T-helper 1 cell treated with Interleukin-12 subunit alpha and Interleukin-12 subunit beta and Interleukin-4 antibody, amounts not matched to agents 30 ng/mL and 1 ng/mL, for 36 hours (primary cell): ENCODE data around the gene CDC42. TPM values are rescaled to one million over a fixed set of nuclear protein-coding genes. Genes with fewer than 3 reads are reported as not detected.
"Not testable (repeated sequence)": the region's sequence is repeated elsewhere in the genome, so short reads cannot be mapped to it uniquely, and the experiment has no call there.

Source experiments
- intact Hi-C: fragments of 100-400 bp; cut with micrococcal nuclease; formaldehyde crosslinking; loops from one replicate; pipeline ENCODE4 v1.15.1; 2024
- total RNA-seq: library from RNA; stranded (reverse); gene quantifications from 2 replicates; pipeline ENCODE4 v1.2.3, GENCODE V29; 2022

Gene CDC42
- total RNA-seq, 1 donor from 2014 or later: 419 TPM

GRCh38 chr1:22034834-22035233 is 17.7 kb upstream of the CDC42 start:
- intact Hi-C loops: not testable (repeated sequence)

GRCh38 chr1:22037520-22037919 is 15.0 kb upstream of the CDC42 start:
- intact Hi-C loops: no loop called here

GRCh38 chr1:22038036-22038435 is 14.5 kb upstream of the CDC42 start:
- intact Hi-C loops: loop anchor here (2.0 kb wide), 1 partner anchor 67 kb away; no protein-coding TSS in a partner anchor

GRCh38 chr1:22039594-22040285 is 12.8 kb upstream of the CDC42 start:
- intact Hi-C loops: loop anchor here (1.0 to 2.0 kb wide), 4 partner anchors 8 to 65 kb away; partner anchors contain the start of gene CDC42

GRCh38 chr1:22040286-22040623 is 12.3 kb upstream of the CDC42 start:
- intact Hi-C loops: loop anchor here (1.0 kb wide), 1 partner anchor 12 kb away; the partner anchor contains the start of gene CDC42

- intact Hi-C loops: no loop called here
Observed at GRCh38 chr1:22041505-22041904, 11.0 kb upstream of the CDC42 start.

- intact Hi-C loops: no loop called here
Observed at GRCh38 chr1:22043198-22043769, 9.2 kb upstream of the CDC42 start.

GRCh38 chr1:22044690-22045420 is 7.7 kb upstream of the CDC42 start:
- intact Hi-C loops: no loop called here

- intact Hi-C loops: no loop called here
Observed at GRCh38 chr1:22045604-22046228, 6.8 kb upstream of the CDC42 start.

GRCh38 chr1:22048351-22049192 is 3.9 kb upstream of the CDC42 start:
- intact Hi-C loops: no loop called here

- intact Hi-C loops: loop anchor here (5.0 kb wide), 1 partner anchor 967 kb away; the partner anchor contains the start of genes KDM1A and TEX46
Observed at GRCh38 chr1:22050330-22050729, 2.2 kb upstream of the CDC42 start.

GRCh38 chr1:22051607-22052114 is 848 bp upstream of the CDC42 start:
- intact Hi-C loops: loop anchor here (1.0 to 5.0 kb wide), 4 partner anchors 11 to 966 kb away; partner anchors contain the start of genes KDM1A, TEX46, USP48 and ZBTB40

- intact Hi-C loops: loop anchor here (1.0 to 5.0 kb wide), 4 partner anchors 28 to 964 kb away; partner anchors contain the start of genes KDM1A and TEX46
Observed at GRCh38 chr1:22053017-22053860, 730 bp downstream of the CDC42 start.

- intact Hi-C loops: loop anchor here (1.0 to 5.0 kb wide), 4 partner anchors 29 to 963 kb away; partner anchors contain the start of genes KDM1A and TEX46
Observed at GRCh38 chr1:22053861-22054770, 1.6 kb downstream of the CDC42 start.

- intact Hi-C loops: no loop called here
Observed at GRCh38 chr1:22055463-22055862, 3.0 kb downstream of the CDC42 start.

GRCh38 chr1:22056043-22056442 is 3.5 kb downstream of the CDC42 start:
- intact Hi-C loops: no loop called here

- intact Hi-C loops: no loop called here
Observed at GRCh38 chr1:22056936-22057335, 4.4 kb downstream of the CDC42 start.

- intact Hi-C loops: no loop called here
Observed at GRCh38 chr1:22057861-22058260, 5.4 kb downstream of the CDC42 start.
